Activated naive CD8-positive, alpha-beta T cell treated with anti-CD3 and anti-CD28 coated beads, Interleukin-2, amount 10 ng/mL, durations not matched to agents 7 days and 5 days (primary cell): ENCODE measurements around the gene LMOD1. TPM values are rescaled to one million over a fixed set of nuclear protein-coding genes. Genes with fewer than 3 reads are reported as not detected.
"Not testable (repeated sequence)": the region's sequence is repeated elsewhere in the genome, so short reads cannot be mapped to it uniquely, and the experiment has no call there.

ENCODE experiments used
- ATAC-seq: fragments of 150-1000 bp; cut with Tn5 transposase; one replicate; pipeline ENCODE4 v1.10.0; 2021; ENCODE audit warnings: low read depth, moderate library complexity
- POLR2A ChIA-PET: fragments of 350-600 bp; sonication (Branson Sonifier 250); formaldehyde crosslinking; loops from one replicate; lab custom pipeline; 2021; ENCODE audit warnings: antibody characterized with exemption; lab: Charles Lee
- DNase-seq: peaks from one replicate; pipeline ENCODE4 v3.0.0; 2021
- H3K27ac Mint-ChIP-seq: one replicate; pipeline ENCODE4 v1.8.0; 2022; ENCODE audit warnings: mild to moderate bottlenecking, mixed read lengths
- H3K27me3 Mint-ChIP-seq: one replicate; pipeline ENCODE4 v1.8.0; 2022; ENCODE audit warnings: mild to moderate bottlenecking, moderate library complexity, mixed read lengths
- H3K36me3 Mint-ChIP-seq: one replicate; pipeline ENCODE4 v1.8.0; 2021; ENCODE audit warnings: mild to moderate bottlenecking, mixed read lengths
- H3K4me1 Mint-ChIP-seq: one replicate; pipeline ENCODE4 v1.8.0; 2021; ENCODE audit warnings: mixed read lengths
- H3K4me3 Mint-ChIP-seq: one replicate; pipeline ENCODE4 v1.8.0; 2022; ENCODE audit warnings: mild to moderate bottlenecking, moderate library complexity, mixed read lengths
- H3K9me3 Mint-ChIP-seq: one replicate; pipeline ENCODE4 v1.8.0; 2021; ENCODE audit warnings: mixed read lengths
- total RNA-seq, 2 experiments: library from RNA; stranded (reverse); gene quantifications; one replicate each; pipeline ENCODE4 v1.2.3, GENCODE V29; 2021

The LMOD1 gene
- total RNA-seq, 2 experiments from 2014 or later: not detected

- H3K36me3 Mint-ChIP-seq: peaks cover 18% of the 10 kb centered on the region
- H3K27ac Mint-ChIP-seq: no peak overlapping the region
- POLR2A ChIA-PET: no interaction called here
- H3K4me3 Mint-ChIP-seq: no peak overlapping the region
- ATAC-seq: no peak
- H3K27me3 Mint-ChIP-seq: no peaks in the 10 kb centered on the region
- no peaks in the 10 kb centered on the region for H3K9me3 Mint-ChIP-seq
- no peak for DNase-seq
- no peaks in the 10 kb centered on the region for H3K4me1 Mint-ChIP-seq
Measured at GRCh38 chr1:201966171-201966570, 19.8 kb upstream of the LMOD1 start.

- ATAC-seq: no peak
- peaks cover 9% of the 10 kb centered on the region for H3K36me3 Mint-ChIP-seq
Measured at GRCh38 chr1:201964261-201964660, 17.9 kb upstream of the LMOD1 start.

GRCh38 chr1:201962382-201962781 is 16.0 kb upstream of the LMOD1 start:
- H3K27me3 Mint-ChIP-seq, ATAC-seq, H3K4me1 Mint-ChIP-seq, POLR2A ChIA-PET, H3K27ac Mint-ChIP-seq, DNase-seq, H3K4me3 Mint-ChIP-seq, H3K9me3 Mint-ChIP-seq: not testable (repeated sequence)
- peaks cover 12% of the 10 kb centered on the region for H3K36me3 Mint-ChIP-seq

More at GRCh38 chr1:201964261-201964660, 17.9 kb upstream of the LMOD1 start:
- H3K9me3 Mint-ChIP-seq: no peaks in the 10 kb centered on the region
- H3K27ac Mint-ChIP-seq: no peak overlapping the region
- no peak for DNase-seq
- H3K4me1 Mint-ChIP-seq: no peaks in the 10 kb centered on the region
- POLR2A ChIA-PET: no interaction called here
- H3K4me3 Mint-ChIP-seq: no peak overlapping the region
- no peaks in the 10 kb centered on the region for H3K27me3 Mint-ChIP-seq

GRCh38 chr1:201958348-201958747 is 12.0 kb upstream of the LMOD1 start:
- H3K9me3 Mint-ChIP-seq: no peaks in the 10 kb centered on the region
- DNase-seq (no peak), ATAC-seq (no peak)
- peaks cover 8% of the 10 kb centered on the region for H3K36me3 Mint-ChIP-seq
- peaks cover 15% of the 10 kb centered on the region for H3K4me1 Mint-ChIP-seq
- no peaks in the 10 kb centered on the region for H3K27me3 Mint-ChIP-seq
- no peak overlapping the region for H3K27ac Mint-ChIP-seq
- no peak overlapping the region for H3K4me3 Mint-ChIP-seq
- POLR2A ChIA-PET: no interaction called here

GRCh38 chr1:201955729-201956143 is 9.4 kb upstream of the LMOD1 start:
- H3K4me3 Mint-ChIP-seq: peak overlapping the region; percentile 99
- peaks cover 8% of the 10 kb centered on the region for H3K36me3 Mint-ChIP-seq
- POLR2A ChIA-PET: interaction anchor here (0.9 to 2.3 kb wide), 3 partner anchors 10 to 60 kb away, joined by 3 to 11 read pairs (median 10); partner anchors contain the start of gene LMOD1
- H3K9me3 Mint-ChIP-seq: no peaks in the 10 kb centered on the region
- peak; percentile 70 for ATAC-seq
- no peaks in the 10 kb centered on the region for H3K27me3 Mint-ChIP-seq
- peak overlapping the region; percentile 92 for H3K27ac Mint-ChIP-seq
- peaks cover 15% of the 10 kb centered on the region for H3K4me1 Mint-ChIP-seq
- DNase-seq: no peak

- DNase-seq (peak; percentile 96), ATAC-seq (peak; percentile 99)
- Mint-ChIP-seq H3K27me3 (peaks cover 2% of the 10 kb centered on the region), H3K4me3 (peak within 1 kb of the TSS; percentile 99), H3K9me3 (no peaks in the 10 kb centered on the region), H3K27ac (peak within 1 kb of the TSS; percentile 92), H3K36me3 (peaks cover 8% of the 10 kb centered on the region), H3K4me1 (peaks cover 15% of the 10 kb centered on the region)
- POLR2A ChIA-PET: interaction anchor here (0.7 to 2.3 kb wide), 6 partner anchors 10 to 344 kb away, joined by 3 to 11 read pairs (median 6); partner anchors contain the start of genes LMOD1 and RNPEP
Measured at GRCh38 chr1:201955009-201955728, 8.8 kb upstream of the LMOD1 start, which contains the start of gene TIMM17A. TIMM17A (plus strand) TSS chr1:201955503; CDS start chr1:201955527, 24 bp downstream.

- ATAC-seq (no peak), DNase-seq (no peak)
- Mint-ChIP-seq H3K36me3 (peaks cover 8% of the 10 kb centered on the region), H3K27ac (peak overlapping the region; percentile 92), H3K4me3 (peak overlapping the region; percentile 99), H3K4me1 (peaks cover 15% of the 10 kb centered on the region), H3K27me3 (peaks cover 2% of the 10 kb centered on the region), H3K9me3 (no peaks in the 10 kb centered on the region)
- POLR2A ChIA-PET: interaction anchor here (0.7 to 2.3 kb wide), 5 partner anchors 9 to 343 kb away, joined by 4 to 11 read pairs (median 6); partner anchors contain the start of genes LMOD1 and RNPEP
Measured at GRCh38 chr1:201954263-201955008, 8.1 kb upstream of the LMOD1 start.

GRCh38 chr1:201949491-201949890 is 3.1 kb upstream of the LMOD1 start:
- Mint-ChIP-seq H3K9me3 (no peaks in the 10 kb centered on the region), H3K4me1 (peaks cover 10% of the 10 kb centered on the region), H3K36me3 (no peaks in the 10 kb centered on the region), H3K4me3 (no peak overlapping the region), H3K27me3 (peaks cover 43% of the 10 kb centered on the region), H3K27ac (no peak overlapping the region)
- POLR2A ChIA-PET: no interaction called here
- DNase-seq: no peak
- ATAC-seq: no peak

GRCh38 chr1:201947697-201948008 is 1.3 kb upstream of the LMOD1 start:
- Mint-ChIP-seq H3K27ac (no peak overlapping the region), H3K27me3 (peaks cover 55% of the 10 kb centered on the region), H3K4me1 (peaks cover 6% of the 10 kb centered on the region), H3K9me3 (no peaks in the 10 kb centered on the region), H3K4me3 (no peak overlapping the region), H3K36me3 (no peaks in the 10 kb centered on the region)
- ATAC-seq (no peak), DNase-seq (no peak)
- POLR2A ChIA-PET: no interaction called here

- Mint-ChIP-seq H3K36me3 (no peaks in the 10 kb centered on the region), H3K4me1 (peaks cover 6% of the 10 kb centered on the region), H3K27ac (no peak overlapping the region), H3K27me3 (peaks cover 58% of the 10 kb centered on the region), H3K9me3 (no peaks in the 10 kb centered on the region), H3K4me3 (no peak overlapping the region)
- DNase-seq: no peak
- POLR2A ChIA-PET: interaction anchor here (2.7 kb wide), 1 partner anchor 9 kb away, joined by 11 read pairs; the partner anchor contains the start of gene TIMM17A
- ATAC-seq: no peak
Measured at GRCh38 chr1:201945863-201946223, 505 bp downstream of the LMOD1 start.

- ATAC-seq (no peak), DNase-seq (no peak)
- H3K36me3 Mint-ChIP-seq: no peaks in the 10 kb centered on the region
- H3K27me3 Mint-ChIP-seq: peaks cover 57% of the 10 kb centered on the region
- H3K4me3 Mint-ChIP-seq: no peak overlapping the region
- no peak overlapping the region for H3K27ac Mint-ChIP-seq
- H3K9me3 Mint-ChIP-seq: no peaks in the 10 kb centered on the region
- peaks cover 6% of the 10 kb centered on the region for H3K4me1 Mint-ChIP-seq
- POLR2A ChIA-PET: interaction anchor here (2.7 kb wide), 1 partner anchor 10 kb away, joined by 11 read pairs; the partner anchor contains the start of gene TIMM17A
Measured at GRCh38 chr1:201945157-201945556, 1.2 kb downstream of the LMOD1 start.

- POLR2A ChIA-PET: interaction anchor here (2.7 kb wide), 1 partner anchor 10 kb away, joined by 11 read pairs; the partner anchor contains the start of gene TIMM17A
- peaks cover 57% of the 10 kb centered on the region for H3K27me3 Mint-ChIP-seq
Measured at GRCh38 chr1:201944639-201945038, 1.7 kb downstream of the LMOD1 start.

GRCh38 chr1:201944002-201944401 is 2.3 kb downstream of the LMOD1 start:
- no peak for DNase-seq
- Mint-ChIP-seq H3K9me3 (no peaks in the 10 kb centered on the region), H3K36me3 (no peaks in the 10 kb centered on the region), H3K4me3 (no peak overlapping the region), H3K4me1 (peaks cover 6% of the 10 kb centered on the region), H3K27ac (no peak overlapping the region), H3K27me3 (peaks cover 56% of the 10 kb centered on the region)
- no peak for ATAC-seq
- POLR2A ChIA-PET: no interaction called here

More at GRCh38 chr1:201944639-201945038, 1.7 kb downstream of the LMOD1 start:
- DNase-seq (no peak), ATAC-seq (no peak)
- Mint-ChIP-seq H3K9me3 (no peaks in the 10 kb centered on the region), H3K36me3 (no peaks in the 10 kb centered on the region), H3K27ac (no peak overlapping the region), H3K4me1 (peaks cover 6% of the 10 kb centered on the region), H3K4me3 (no peak overlapping the region)
